LNCaP clone FGC (cell line): ENCODE results near the gene MLLT1.
A peak's percentile ranks its signal among the peaks of the same experiment; 100 is the strongest.

Experiments used
- DNase-seq: peaks from one replicate; pipeline ENCODE4 v3.0.0-alpha.2; 2011; ENCODE audit warnings: low read depth
- H3K4me3 ChIP-seq: 2 replicates; pipeline ENCODE4 v1.5.1; 2011; ENCODE audit warnings: mild to moderate bottlenecking, low read depth, low read length, control low read depth
- CTCF ChIP-seq: IDR thresholded peaks from 2 replicates; pipeline ENCODE4 v1.5.1; 2012; ENCODE audit warnings: mild to moderate bottlenecking; ENCODE audit not compliant: control insufficient read depth, insufficient read depth; ENCODE audit errors: extremely low read depth

Gene MLLT1

GRCh38 chr19:6249296-6249695 lies 30.5 kb downstream of the MLLT1 start:
- DNase-seq, result no peak

GRCh38 chr19:6248844-6249243 lies 30.9 kb downstream of the MLLT1 start:
- DNase-seq, result no peak
- H3K4me3 ChIP-seq, result no peak overlapping the region
- TF ChIP-seq CTCF, result no peak

More at GRCh38 chr19:6249296-6249695, 30.5 kb downstream of the MLLT1 start:
- no peak overlapping the region for H3K4me3 ChIP-seq
- TF ChIP-seq CTCF, result no peak

GRCh38 chr19:6248341-6248740 lies 31.4 kb downstream of the MLLT1 start:
- no peak overlapping the region for H3K4me3 ChIP-seq
- DNase-seq, result no peak
- no peak for TF ChIP-seq CTCF

GRCh38 chr19:6247007-6247288 lies 32.8 kb downstream of the MLLT1 start:
- no peak for DNase-seq
- TF ChIP-seq CTCF, result no peak

GRCh38 chr19:6246174-6247006 lies 33.4 kb downstream of the MLLT1 start:
- no peak for TF ChIP-seq CTCF
- H3K4me3 ChIP-seq, result no peak overlapping the region
- no peak for DNase-seq

More at GRCh38 chr19:6247007-6247288, 32.8 kb downstream of the MLLT1 start:
- no peak overlapping the region for H3K4me3 ChIP-seq

- no peak for DNase-seq
- TF ChIP-seq CTCF, result no peak
- H3K4me3 ChIP-seq, result peak overlapping the region; percentile 28
Observed at GRCh38 chr19:6242677-6243076, 37.1 kb downstream of the MLLT1 start.
